Middle frontal gyrus (tissue), 1 donor: ENCODE data around the gene ABCC9.

Experiments used
- DNase-seq: peaks from one replicate; pipeline ENCODE4 v3.0.0-alpha.2; 2015; ENCODE audit warnings: low spot score; ENCODE audit errors: extremely low spot score

Gene ABCC9

GRCh38 chr12:21775133-21775820 lies 165.9 kb downstream of the ABCC9 start:
- no peak for DNase-seq

GRCh38 chr12:21774358-21775132 lies 166.7 kb downstream of the ABCC9 start, which contains the start of gene KCNJ8:
KCNJ8 (minus strand) TSS chr12:21774706; CDS start chr12:21773616, 1,090 bp downstream.
- DNase-seq: no peak

- DNase-seq: no peak
Observed at GRCh38 chr12:21773806-21774205, 167.4 kb downstream of the ABCC9 start.

- no peak for DNase-seq
Observed at GRCh38 chr12:21773263-21773741, 167.9 kb downstream of the ABCC9 start.

- DNase-seq: no peak
Observed at GRCh38 chr12:21771311-21771710, 169.9 kb downstream of the ABCC9 start.

- no peak for DNase-seq
Observed at GRCh38 chr12:21769307-21769706, 171.9 kb downstream of the ABCC9 start.

GRCh38 chr12:21766403-21766802 lies 174.8 kb downstream of the ABCC9 start:
- DNase-seq: no peak

GRCh38 chr12:21764950-21765349 lies 176.3 kb downstream of the ABCC9 start:
- DNase-seq: no peak

- no peak for DNase-seq
Observed at GRCh38 chr12:21764065-21764464, 177.2 kb downstream of the ABCC9 start.

GRCh38 chr12:21763531-21763930 lies 177.7 kb downstream of the ABCC9 start:
- no peak for DNase-seq

GRCh38 chr12:21759737-21760136 lies 181.5 kb downstream of the ABCC9 start:
- DNase-seq: no peak

GRCh38 chr12:21757735-21758134 lies 183.5 kb downstream of the ABCC9 start:
- DNase-seq: no peak

GRCh38 chr12:21756699-21757098 lies 184.5 kb downstream of the ABCC9 start:
- DNase-seq: no peak

GRCh38 chr12:21751517-21751916 lies 189.7 kb downstream of the ABCC9 start:
- DNase-seq: no peak
